H1 (cell line): ENCODE data around the gene PHLPP1. TPM values are rescaled to one million over a fixed set of nuclear protein-coding genes. Genes with fewer than 3 reads are reported as not detected.

ENCODE experiments used
- CTCF ChIA-PET: fragments of 300-600 bp; sonication (Branson Sonifier 250); formaldehyde crosslinking; loops from one replicate; lab custom pipeline; 2021; ENCODE audit not compliant: partially characterized antibody; lab: Charles Lee
- POLR2A ChIA-PET: fragments of 300-600 bp; sonication (Branson Sonifier 250); formaldehyde crosslinking; loops from one replicate; lab custom pipeline; 2021; ENCODE audit warnings: inconsistent platforms; ENCODE audit not compliant: partially characterized antibody; lab: Charles Lee
- DNase-seq, 2 experiments: peaks; one replicate each; pipeline versions ENCODE4 v3.0.0 to v3.0.0-alpha.2; 2010 to 2022; ENCODE audit warnings: low spot score in 2 of 2, low read depth in 1 of 2, mixed read lengths in 1 of 2
- FAIRE-seq: peaks from 2 replicates; lab custom pipeline; 2011; peaks lifted over from hg19 to GRCh38; lab: Jason Lieb, UNC
- H2AFZ ChIP-seq: 2 replicates; pipeline ENCODE4 v1.8.1; 2012; ENCODE audit warnings: low read length, inconsistent platforms
- H2AK5ac ChIP-seq: 2 replicates; pipeline ENCODE4 v1.6.1; 2013; ENCODE audit warnings: low read depth, low read length
- H2BK120ac ChIP-seq: replicated peaks from 2 replicates; pipeline ENCODE3; 2013; ENCODE audit warnings: low read depth, low read length, inconsistent platforms
- H2BK12ac ChIP-seq: 2 replicates; pipeline ENCODE4 v1.6.1; 2013; ENCODE audit warnings: low read depth, low read length
- H2BK15ac ChIP-seq: 2 replicates; pipeline ENCODE4 v1.6.1; 2013; ENCODE audit warnings: low read length
- H2BK20ac ChIP-seq: 2 replicates; pipeline ENCODE4 v1.6.1; 2013; ENCODE audit warnings: low read length
- H2BK5ac ChIP-seq: 2 replicates; pipeline ENCODE4 v1.6.1; 2013; ENCODE audit warnings: low read depth, low read length
- H3K14ac ChIP-seq: 2 replicates; pipeline ENCODE4 v1.6.1; 2013; ENCODE audit warnings: inconsistent platforms; ENCODE audit not compliant: insufficient read length
- H3K18ac ChIP-seq: 2 replicates; pipeline ENCODE4 v1.6.1; 2013; ENCODE audit warnings: low read length; ENCODE audit errors: extremely low read depth
- H3K23ac ChIP-seq: 2 replicates; pipeline ENCODE4 v1.6.1; 2013; ENCODE audit warnings: inconsistent platforms; ENCODE audit not compliant: insufficient read length
- H3K23me2 ChIP-seq: 2 replicates; pipeline ENCODE4 v1.6.1; 2013; ENCODE audit warnings: low read depth, low read length
- H3K27ac ChIP-seq: 2 replicates; pipeline ENCODE4 v1.6.1; 2011; ENCODE audit warnings: low read depth, low read length, inconsistent platforms
- H3K27me3 ChIP-seq, 4 experiments: replicated peaks in 1 of 4; 1 replicate in 1 of 4; 2 replicates in 3 of 4; pipeline versions ENCODE4 v1.6.1 to v1.8.1; 2011 to 2013; ENCODE audit warnings: low read length in 3 of 4, mild to moderate bottlenecking in 3 of 4, inconsistent platforms in 2 of 4, mixed read lengths in 2 of 4, moderate library complexity in 1 of 4; ENCODE audit not compliant: control insufficient read depth in 3 of 4, insufficient read depth in 3 of 4; ENCODE audit errors: extremely low read depth in 1 of 4
- H3K36me3 ChIP-seq, 4 experiments: 2 replicates each; pipeline versions ENCODE4 v1.6.1 to v1.8.1; 2011 to 2013; ENCODE audit warnings: mild to moderate bottlenecking in 4 of 4, low read length in 3 of 4, moderate library complexity in 2 of 4, control low read depth in 1 of 4, inconsistent platforms in 1 of 4; ENCODE audit not compliant: insufficient read depth in 4 of 4, control insufficient read depth in 2 of 4
- H3K4ac ChIP-seq: replicated peaks from 2 replicates; pipeline ENCODE3; 2013; ENCODE audit warnings: low read length, low read depth, mixed read lengths, inconsistent platforms; ENCODE audit not compliant: insufficient read length
- H3K4me1 ChIP-seq, 4 experiments: replicated peaks in 1 of 4; 1 replicate in 1 of 4; 2 replicates in 3 of 4; pipeline versions ENCODE4 v1.6.1 to v1.8.1; 2011 to 2013; ENCODE audit warnings: low read length in 3 of 4, inconsistent platforms in 2 of 4, mixed read lengths in 1 of 4; ENCODE audit not compliant: insufficient read depth in 4 of 4, control insufficient read depth in 3 of 4
- H3K4me2 ChIP-seq, 2 experiments: 2 replicates each; pipeline versions ENCODE4 v1.6.1 to v1.8.1; 2011 to 2013; ENCODE audit warnings: low read depth in 2 of 2, low read length in 2 of 2, control low read depth in 1 of 2, inconsistent platforms in 1 of 2, mild to moderate bottlenecking in 1 of 2; ENCODE audit not compliant: insufficient read depth in 1 of 2
- H3K4me3 ChIP-seq, 4 experiments: fragments of 200-600, 300-600 bp in 1 of 4; sonication (generic), shearing (Covaris generic), sonication (Bioruptor Twin) in 1 of 4; 2 replicates each; pipeline versions ENCODE4 v1.5.1 to v1.8.1; 2011 to 2016; ENCODE audit warnings: low read length in 4 of 4, low read depth in 3 of 4, control low read depth in 2 of 4, inconsistent platforms in 2 of 4, mild to moderate bottlenecking in 2 of 4, mixed read lengths in 1 of 4, moderate library complexity in 1 of 4; ENCODE audit not compliant: insufficient read depth in 2 of 4; ENCODE audit errors: extremely low read depth in 1 of 4
- H3K56ac ChIP-seq: replicated peaks from 2 replicates; pipeline ENCODE3; 2013; ENCODE audit warnings: low read depth, mild to moderate bottlenecking, mixed read lengths, low read length, inconsistent platforms; ENCODE audit not compliant: insufficient read length
- H3K79me1 ChIP-seq: 2 replicates; pipeline ENCODE4 v1.6.1; 2013; ENCODE audit warnings: low read depth, low read length, control low read depth
- H3K79me2 ChIP-seq, 2 experiments: 2 replicates each; pipeline versions ENCODE4 v1.6.1 to v1.8.1; 2012 to 2013; ENCODE audit warnings: low read length in 2 of 2, mild to moderate bottlenecking in 2 of 2, inconsistent platforms in 1 of 2; ENCODE audit not compliant: insufficient read depth in 2 of 2, control insufficient read depth in 1 of 2
- H3K9ac ChIP-seq, 4 experiments: replicated peaks in 1 of 4; 1 replicate in 1 of 4; 2 replicates in 3 of 4; pipeline versions ENCODE4 v1.6.1 to v1.8.1; 2011 to 2013; ENCODE audit warnings: low read depth in 3 of 4, low read length in 3 of 4, control low read depth in 2 of 4, mild to moderate bottlenecking in 2 of 4, moderate library complexity in 2 of 4, inconsistent platforms in 1 of 4; ENCODE audit errors: extremely low read depth in 1 of 4
- H3K9me3 ChIP-seq, 2 experiments: 2 replicates each; pipeline versions ENCODE4 v1.6.1 to v1.8.1; 2012 to 2013; ENCODE audit warnings: mild to moderate bottlenecking in 2 of 2, moderate library complexity in 2 of 2, control low read depth in 1 of 2, inconsistent platforms in 1 of 2, low read depth in 1 of 2, low read length in 1 of 2, mixed read lengths in 1 of 2; ENCODE audit not compliant: insufficient read depth in 2 of 2
- H4K20me1 ChIP-seq, 2 experiments: replicated peaks in 1 of 2; 2 replicates each; pipeline versions ENCODE3 to v1.8.1; 2011 to 2013; ENCODE audit warnings: inconsistent platforms in 2 of 2, low read length in 2 of 2, mild to moderate bottlenecking in 1 of 2; ENCODE audit not compliant: insufficient read depth in 2 of 2, control insufficient read depth in 1 of 2
- H4K5ac ChIP-seq: 2 replicates; pipeline ENCODE4 v1.6.1; 2013; ENCODE audit warnings: low read length, low read depth, mixed read lengths, inconsistent platforms; ENCODE audit not compliant: insufficient read length
- H4K8ac ChIP-seq: 2 replicates; pipeline ENCODE4 v1.8.0; 2013; ENCODE audit warnings: mild to moderate bottlenecking, moderate library complexity, low read length, inconsistent platforms; ENCODE audit not compliant: insufficient read depth; ENCODE audit errors: extremely low read depth
- H4K91ac ChIP-seq: replicated peaks from 2 replicates; pipeline ENCODE3; 2013; ENCODE audit warnings: low read length, mixed read lengths, inconsistent platforms; ENCODE audit not compliant: insufficient read length
- ZNF274 ChIP-seq: IDR thresholded peaks from 2 replicates; pipeline ENCODE4 v1.7.0; 2012; ENCODE audit warnings: low read length, borderline replicate concordance; ENCODE audit errors: extremely low read depth
- WGBS, 2 experiments: shearing (Covaris generic) in 1 of 2; methylation state at CpG; one replicate each; pipeline versions ENCODE4 v1.1.6 to v1.1.7; 2013 to 2015; ENCODE audit warnings: low lambda C conversion rate in 2 of 2, mixed read lengths in 2 of 2, inconsistent platforms in 1 of 2, low coverage in 1 of 2, missing lambda C conversion rate in 1 of 2; ENCODE audit not compliant: insufficient replicate concordance in 2 of 2, insufficient coverage in 1 of 2, insufficient read length in 1 of 2; ENCODE audit errors: extremely low coverage in 1 of 2, missing lambda C conversion rate in 1 of 2; 5-methylcytosine and 5-hydroxymethylcytosine counted together
- polyA plus RNA-seq, 7 experiments: library from polyadenylated mRNA; depleted of rRNA in 3 of 7; stranded (reverse) in 5 of 7; unstranded in 2 of 7; fragments of >200 nt in 5 of 7; fragments of 200-250 nt in 2 of 7; gene quantifications; 1 replicate in 5 of 7; 2 replicates in 1 of 7; 4 replicates in 1 of 7; pipeline versions ENCODE4 v1.2.1 to v1.2.3, GENCODE V29; 2011 to 2013; ENCODE audit warnings: missing spikeins in 2 of 7, mixed read lengths in 2 of 7
- total RNA-seq: library from RNA; stranded (reverse); fragmentation: NEBNext Ultra II Directional; extraction: Animal tissue kit (Norgen Biotek cat#: 25700); gene quantifications from 2 replicates; pipeline ENCODE4 v1.2.1, GENCODE V29; 2021

The PHLPP1 gene
- total and polyA plus RNA-seq, 2 of the 8 experiments (the other 6 are each of a cell fraction or from before 2014, with no cell fraction given) = 28.0 to 66.3 TPM

GRCh38 chr18:63002305-63002704 lies 287.0 kb downstream of the PHLPP1 start:
- Histone ChIP-seq H3K4me1 (no peaks in the 10 kb centered on the region), H3K4me2 (no peak overlapping the region), H4K8ac (no peak overlapping the region), H4K5ac (no peak overlapping the region), H2BK15ac (no peak overlapping the region), H3K9ac (no peak overlapping the region), H3K56ac (no peak overlapping the region), H2AFZ (0 out of 2 replicates have a peak overlapping the region, but pooled peaks have one; percentile 29), H2AK5ac (no peak overlapping the region), H2BK12ac (no peak overlapping the region), H2BK120ac (no peak overlapping the region), H3K27ac (no peak overlapping the region), H3K23me2 (no peaks in the 10 kb centered on the region), H3K9me3 (no peaks in the 10 kb centered on the region), H3K4me3 (no peak overlapping the region), H3K23ac (no peak overlapping the region), H2BK5ac (no peak overlapping the region), H3K36me3 (no peaks in the 10 kb centered on the region), H3K4ac (no peak overlapping the region), H3K18ac (no peak overlapping the region), H2BK20ac (no peak overlapping the region), H3K27me3 (no peaks in the 10 kb centered on the region), H4K91ac (no peak overlapping the region), H3K14ac (no peak overlapping the region), H4K20me1 (no peaks in the 10 kb centered on the region), H3K79me2 (no peaks in the 10 kb centered on the region), H3K79me1 (no peaks in the 10 kb centered on the region)
- DNase-seq (no peak), FAIRE-seq (no peak)
- TF ChIP-seq ZNF274 = no peak
- WGBS, 2 experiments = 86% methylated on average over 6 of the region's 6 CpGs; no CpG with 5 or more reads in 1 of the 2 experiments
- ChIA-PET POLR2A (no interaction called here), CTCF (interaction anchor here (1.3 kb wide), 1 partner anchor 20 kb away, joined by 6 read pairs; no protein-coding TSS in a partner anchor)
